ENCODE results near the gene PFKFB4. TPM values are rescaled to one million over a fixed set of nuclear protein-coding genes. Genes with fewer than 3 reads are reported as not detected.

The PFKFB4 gene
- total RNA-seq, 4 donors from 2014 or later = 2.3 to 4.9 (median 3.2) TPM

DNA sequence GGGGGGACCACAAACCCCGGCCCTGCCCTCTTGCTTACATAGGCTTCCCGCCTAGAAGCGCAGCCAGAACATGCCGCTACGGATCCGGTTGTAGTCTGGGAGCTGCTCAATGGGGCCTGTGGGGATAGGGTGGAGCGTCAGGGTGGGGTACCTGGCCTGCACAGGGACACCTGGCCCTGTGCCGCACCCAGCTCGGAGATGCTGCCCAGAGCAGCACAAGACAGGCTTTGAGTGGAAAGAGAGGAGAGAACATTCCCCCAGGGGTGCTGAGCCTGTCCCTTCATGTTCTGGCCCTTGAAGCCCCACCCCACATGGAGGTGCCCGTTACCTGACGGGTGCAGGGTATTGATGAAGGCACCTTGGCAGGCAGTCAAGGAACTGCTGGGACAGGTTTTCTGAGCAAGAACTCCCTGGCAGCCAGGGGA lies 42.5 kb upstream of the PFKFB4 start:
- intact Hi-C loops (cut with DNase I) = no loop called here
- H3K4me3 ChIP-seq (replicated peaks in 1 of 3) = no peak overlapping the region
- H3K27ac ChIP-seq = no peak overlapping the region
- H3K9me3 ChIP-seq = no peaks in the 10 kb centered on the region
- 82 to 100% methylated on average over 2 to 11 of the region's 11 CpGs for WGBS, 2 donors
- peaks cover 5 to 12% of the 10 kb centered on the region in 2 donors for H3K4me1 ChIP-seq
- peaks cover 54 to 65% of the 10 kb centered on the region in 2 donors for H3K36me3 ChIP-seq
- TF ChIP-seq POLR2A (IDR thresholded peaks at IDR 0.05) = no peak
- no peak for TF ChIP-seq CTCF (IDR thresholded peaks at IDR 0.05)
- no peak for DNase-seq
- no peaks in the 10 kb centered on the region for H3K27me3 ChIP-seq

GRCh38 chr3:48598323-48599076 lies 41.9 kb upstream of the PFKFB4 start:
- H3K4me1 ChIP-seq = peaks cover 5 to 12% of the 10 kb centered on the region in 2 donors
- intact Hi-C loops (cut with DNase I) = no loop called here
- DNase-seq = no peak
- no peak overlapping the region for H3K27ac ChIP-seq
- H3K36me3 ChIP-seq = peaks cover 48 to 59% of the 10 kb centered on the region in 2 donors
- TF ChIP-seq CTCF (IDR thresholded peaks at IDR 0.05) = no peak
- TF ChIP-seq POLR2A (IDR thresholded peaks at IDR 0.05) = no peak
- H3K4me3 ChIP-seq (replicated peaks in 1 of 3) = no peak overlapping the region
- H3K27me3 ChIP-seq = no peaks in the 10 kb centered on the region
- no peaks in the 10 kb centered on the region for H3K9me3 ChIP-seq
- 78 to 90% methylated on average over 2 to 5 of the region's 5 CpGs for WGBS, 2 donors

DNA sequence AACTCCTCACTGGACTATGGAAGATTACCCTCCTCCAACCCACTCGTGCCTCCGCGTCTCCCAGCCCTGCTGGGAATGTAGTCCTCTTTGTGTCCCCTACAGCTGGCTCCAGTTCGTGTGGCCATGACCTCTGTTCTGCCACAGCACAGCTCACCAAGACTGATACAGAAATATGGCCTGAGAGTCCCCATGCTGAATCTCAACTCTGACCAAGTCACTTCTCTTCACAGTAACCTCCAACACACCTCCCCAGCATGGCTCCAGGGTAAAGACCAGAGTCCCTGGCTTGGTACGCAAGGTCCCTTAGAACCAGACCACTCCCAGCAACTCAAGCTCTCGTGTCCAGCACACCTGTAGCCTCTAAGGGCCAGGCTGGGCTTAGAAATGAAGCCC lies 40.8 kb upstream of the PFKFB4 start:
- TF ChIP-seq CTCF (IDR thresholded peaks at IDR 0.05) (no peak), POLR2A (IDR thresholded peaks at IDR 0.05) (no peak)
- H3K4me3 ChIP-seq (replicated peaks in 1 of 3) = no peak overlapping the region
- peaks cover 38 to 48% of the 10 kb centered on the region in 2 donors for H3K36me3 ChIP-seq
- no peaks in the 10 kb centered on the region for H3K9me3 ChIP-seq
- WGBS, 2 donors = 76 to 85% methylated on average over 4 to 6 of the region's 6 CpGs
- intact Hi-C loops (cut with DNase I) = no loop called here
- H3K27ac ChIP-seq = no peak overlapping the region
- DNase-seq = no peak
- no peaks in the 10 kb centered on the region for H3K27me3 ChIP-seq
- H3K4me1 ChIP-seq = peaks cover 5 to 12% of the 10 kb centered on the region in 2 donors

GRCh38 chr3:48596676-48597407 lies 40.2 kb upstream of the PFKFB4 start:
- Histone ChIP-seq H3K4me1 (peaks cover 5 to 12% of the 10 kb centered on the region in 2 donors), H3K36me3 (peaks cover 37 to 42% of the 10 kb centered on the region in 2 donors), H3K9me3 (no peaks in the 10 kb centered on the region), H3K4me3 (replicated peaks in 1 of 3) (no peak overlapping the region), H3K27me3 (no peaks in the 10 kb centered on the region), H3K27ac (no peak overlapping the region)
- WGBS, 2 donors = 65 to 84% methylated on average over 7 to 8 of the region's 8 CpGs
- no peak for DNase-seq
- TF ChIP-seq POLR2A (IDR thresholded peaks at IDR 0.05) (no peak), CTCF (IDR thresholded peaks at IDR 0.05) (no peak)
- intact Hi-C loops (cut with DNase I) = no loop called here

GRCh38 chr3:48596157-48596556 lies 39.6 kb upstream of the PFKFB4 start:
- no peak overlapping the region for H3K27ac ChIP-seq

More at GRCh38 chr3:48596157-48596556, 39.6 kb upstream of the PFKFB4 start:
- Histone ChIP-seq H3K9me3 (no peaks in the 10 kb centered on the region), H3K36me3 (peaks cover 30 to 35% of the 10 kb centered on the region in 2 donors), H3K4me1 (peaks cover 5 to 12% of the 10 kb centered on the region in 2 donors), H3K27me3 (no peaks in the 10 kb centered on the region), H3K4me3 (replicated peaks in 1 of 3) (no peak overlapping the region)
- 87% methylated on average over 5 of the region's 5 CpGs for WGBS, 2 donors
- no peak for TF ChIP-seq CTCF (IDR thresholded peaks at IDR 0.05)
- TF ChIP-seq POLR2A (IDR thresholded peaks at IDR 0.05) = no peak
- intact Hi-C loops (cut with DNase I) = no loop called here
- no peak for DNase-seq
